GM10266 (cell line): Measurements from ENCODE around the gene ARHGEF3.
"Not testable (repeated sequence)": the region's sequence is repeated elsewhere in the genome, so short reads cannot be mapped to it uniquely, and the experiment has no call there.

Experiments
- DNase-seq: peaks from one replicate; pipeline ENCODE4 v3.0.0; 2012; ENCODE audit errors: extremely low spot score
- TF ChIP-seq, protein P1 (sequence below): IDR thresholded peaks from 2 replicates; pipeline ENCODE4 v1.5.1; 2012; ENCODE audit warnings: mild to moderate bottlenecking, low read depth; ENCODE audit not compliant: control insufficient read depth, insufficient read depth; ENCODE audit errors: missing control alignments

Gene ARHGEF3

DNA sequence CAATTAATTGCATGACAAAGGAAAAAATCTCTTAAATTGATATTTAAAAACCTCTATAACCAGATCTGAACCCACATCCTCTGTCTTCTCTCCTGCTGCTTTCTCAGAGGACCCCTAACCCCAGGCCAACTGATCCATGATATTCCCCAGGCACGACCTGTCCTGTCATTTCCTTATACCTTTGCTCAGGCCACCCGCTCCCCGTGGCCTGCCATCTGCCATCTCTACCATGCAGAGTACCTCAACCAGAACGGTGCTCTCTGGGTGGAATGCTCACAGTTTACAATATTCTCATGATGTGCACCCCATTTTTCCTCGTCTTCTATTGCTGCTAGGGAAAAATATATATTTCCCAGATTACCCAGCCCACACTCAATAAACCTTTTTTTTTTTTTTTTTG, 57.7 kb downstream of the ARHGEF3 start:
- DNase-seq: no peak
- TF ChIP-seq, protein P1, sequence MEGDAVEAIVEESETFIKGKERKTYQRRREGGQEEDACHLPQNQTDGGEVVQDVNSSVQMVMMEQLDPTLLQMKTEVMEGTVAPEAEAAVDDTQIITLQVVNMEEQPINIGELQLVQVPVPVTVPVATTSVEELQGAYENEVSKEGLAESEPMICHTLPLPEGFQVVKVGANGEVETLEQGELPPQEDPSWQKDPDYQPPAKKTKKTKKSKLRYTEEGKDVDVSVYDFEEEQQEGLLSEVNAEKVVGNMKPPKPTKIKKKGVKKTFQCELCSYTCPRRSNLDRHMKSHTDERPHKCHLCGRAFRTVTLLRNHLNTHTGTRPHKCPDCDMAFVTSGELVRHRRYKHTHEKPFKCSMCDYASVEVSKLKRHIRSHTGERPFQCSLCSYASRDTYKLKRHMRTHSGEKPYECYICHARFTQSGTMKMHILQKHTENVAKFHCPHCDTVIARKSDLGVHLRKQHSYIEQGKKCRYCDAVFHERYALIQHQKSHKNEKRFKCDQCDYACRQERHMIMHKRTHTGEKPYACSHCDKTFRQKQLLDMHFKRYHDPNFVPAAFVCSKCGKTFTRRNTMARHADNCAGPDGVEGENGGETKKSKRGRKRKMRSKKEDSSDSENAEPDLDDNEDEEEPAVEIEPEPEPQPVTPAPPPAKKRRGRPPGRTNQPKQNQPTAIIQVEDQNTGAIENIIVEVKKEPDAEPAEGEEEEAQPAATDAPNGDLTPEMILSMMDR: no peak

DNA sequence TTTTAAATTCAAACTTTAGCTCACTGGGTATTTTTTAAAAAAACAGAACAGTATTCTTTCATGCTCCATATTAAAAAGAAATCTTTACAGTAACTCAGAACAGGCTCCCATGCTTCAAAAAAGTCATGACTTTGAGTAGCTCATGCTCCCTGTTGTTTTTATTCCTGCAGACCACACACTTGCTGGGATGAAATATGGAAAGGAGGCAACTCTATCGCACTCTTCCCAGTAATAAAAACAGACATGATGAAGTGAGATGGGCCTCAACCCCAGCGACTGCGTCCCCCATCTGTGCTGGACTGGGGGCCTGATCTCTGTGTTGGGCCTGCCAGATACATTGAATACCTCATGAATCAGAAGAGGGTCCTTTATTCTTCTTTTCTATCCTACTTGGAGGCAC, 58.9 kb downstream of the ARHGEF3 start:
- no peak for DNase-seq
- TF ChIP-seq, protein P1: no peak

DNA sequence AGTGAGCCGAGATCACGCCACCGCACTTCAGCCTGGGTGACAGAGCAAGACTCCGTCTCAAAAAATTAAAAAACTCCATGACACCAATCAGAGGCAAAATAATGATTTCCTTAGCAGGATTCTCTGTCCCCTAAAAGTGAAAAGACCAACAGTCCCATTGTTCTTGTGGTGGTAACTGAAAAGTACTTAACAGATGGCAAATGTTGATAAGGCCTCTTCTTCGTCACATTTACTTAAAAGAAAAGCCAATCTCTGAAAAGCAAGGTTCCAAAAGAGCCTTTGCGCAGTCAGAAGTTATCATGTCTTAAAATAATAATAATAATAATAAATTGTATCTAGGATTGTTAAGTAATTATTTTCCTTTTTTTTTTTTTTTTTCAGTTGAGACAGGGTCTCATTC, 62.7 kb downstream of the ARHGEF3 start:
- TF ChIP-seq, protein P1: no peak
- DNase-seq: no peak

DNA sequence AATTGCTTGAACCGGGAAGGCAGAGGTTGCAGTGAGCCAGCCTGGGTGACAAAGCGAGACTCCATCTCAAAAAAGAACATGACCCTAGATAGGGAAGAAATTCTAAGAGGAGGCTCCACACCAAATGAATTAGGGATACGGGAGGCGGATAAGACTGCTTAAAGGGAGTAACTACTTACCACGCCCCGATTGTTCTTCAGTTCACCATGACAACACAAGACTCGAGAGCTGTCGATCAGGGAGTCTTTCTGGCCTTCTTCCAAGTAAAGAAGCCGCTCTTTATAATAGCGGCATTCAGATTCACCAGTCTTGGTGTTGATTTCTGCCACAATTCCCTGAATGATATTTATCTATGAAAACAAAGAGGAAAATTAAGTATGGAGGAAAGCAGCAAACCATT, 64.7 kb downstream of the ARHGEF3 start:
- TF ChIP-seq, protein P1: no peak
- no peak for DNase-seq

DNA sequence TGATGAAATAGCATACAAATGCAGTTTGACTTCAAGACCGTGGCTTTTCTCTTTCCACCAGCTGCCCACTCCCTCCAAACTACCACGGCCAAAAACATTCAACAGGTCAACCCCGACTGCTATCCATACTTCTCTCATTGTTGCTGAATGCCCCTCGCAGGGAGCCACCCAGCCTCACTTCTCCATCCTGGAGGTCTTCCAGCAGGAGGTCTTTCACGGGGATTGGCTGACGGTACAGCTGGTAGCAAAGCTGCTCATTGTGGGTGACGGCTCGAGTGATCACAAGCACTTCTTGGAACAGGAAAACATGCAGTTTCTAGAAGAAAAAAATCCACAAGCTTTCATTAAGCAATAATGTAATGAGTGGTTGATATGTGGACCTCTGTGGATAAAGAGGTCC, 69.6 kb downstream of the ARHGEF3 start:
- no peak for DNase-seq

DNA sequence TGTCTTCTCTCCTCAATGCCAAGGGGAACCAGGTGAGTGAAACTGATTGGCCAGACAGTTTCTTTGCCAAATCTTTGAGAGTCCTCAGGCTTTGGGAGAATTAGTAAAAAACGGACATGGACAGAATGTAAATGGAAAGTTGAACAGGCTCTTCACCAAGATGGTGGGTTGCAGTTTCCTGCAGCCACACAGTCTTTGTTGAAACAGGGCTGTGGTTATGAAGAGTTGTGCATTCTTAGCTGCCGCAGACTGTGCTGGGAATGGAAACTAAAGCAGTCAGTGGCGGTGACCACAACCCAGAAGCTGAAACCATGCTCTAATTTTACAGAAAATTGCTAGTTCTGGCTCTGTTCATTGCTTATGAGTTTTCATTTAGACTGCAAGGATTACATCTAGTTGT, 76.6 kb downstream of the ARHGEF3 start:
- TF ChIP-seq, protein P1: no peak
- DNase-seq: peak; percentile 79

More for the DNA sequence above, 69.6 kb downstream of the ARHGEF3 start:
- TF ChIP-seq, protein P1: no peak

DNA sequence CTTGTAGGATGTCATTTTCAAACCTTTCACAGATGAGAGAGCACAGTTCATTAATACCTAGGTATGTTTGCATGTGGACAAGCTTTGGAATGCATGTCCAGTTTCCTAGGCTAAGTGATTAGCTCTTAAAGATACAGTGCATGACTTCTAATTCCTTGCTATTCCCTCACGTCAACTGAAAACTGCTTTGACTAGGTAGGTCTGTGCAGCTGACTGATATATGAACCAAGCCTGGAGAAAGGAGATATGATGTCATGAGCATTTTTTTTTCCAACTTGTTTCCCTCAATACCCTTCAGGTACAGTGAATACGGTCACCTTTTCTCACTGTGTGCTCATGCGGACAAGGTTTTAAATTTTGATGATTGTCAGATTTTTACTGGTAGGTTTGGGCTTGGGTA, 77.1 kb downstream of the ARHGEF3 start:
- DNase-seq: no peak
- TF ChIP-seq, protein P1: no peak

DNA sequence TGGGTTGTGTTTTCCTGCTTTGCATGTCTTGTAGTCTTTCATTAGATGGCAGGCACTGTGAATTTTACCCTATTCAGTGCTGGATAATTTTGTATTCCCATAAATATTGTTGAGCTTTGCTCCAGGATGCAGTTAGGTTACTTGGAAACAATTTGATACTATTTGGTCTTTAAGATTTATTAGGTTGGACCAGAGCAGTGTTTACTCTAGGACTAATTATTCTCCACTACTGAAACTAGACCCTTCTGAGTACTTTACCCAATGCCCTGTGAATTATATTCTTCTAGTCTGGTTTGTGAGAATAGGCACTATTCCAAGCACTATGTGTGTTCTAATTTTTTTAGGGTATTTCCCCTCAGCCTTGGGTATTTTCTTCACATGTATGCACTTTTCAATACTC, 80.9 kb downstream of the ARHGEF3 start:
- TF ChIP-seq, protein P1: no peak
- peak; percentile 37 for DNase-seq

DNA sequence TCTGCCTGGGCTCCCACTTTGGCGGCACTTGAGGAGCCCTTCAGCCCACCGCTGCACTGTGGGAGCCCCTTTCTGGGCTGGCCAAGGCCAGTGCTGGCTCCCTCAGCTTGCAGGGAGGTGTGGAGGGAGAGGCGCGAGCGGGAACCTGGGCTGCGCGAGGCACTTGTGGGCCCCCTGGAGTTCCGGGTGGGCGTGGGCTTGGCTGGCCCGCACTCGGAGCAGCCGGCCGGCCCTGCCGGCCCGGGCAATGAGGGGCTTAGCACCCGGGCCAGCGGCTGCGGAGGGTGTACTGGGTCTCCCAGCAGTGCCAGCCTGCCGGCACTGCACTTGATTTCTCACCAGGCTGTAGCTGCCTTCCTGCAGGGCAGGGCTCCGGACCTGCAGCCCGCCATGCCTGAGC, 82.9 kb downstream of the ARHGEF3 start:
- DNase-seq: not testable (repeated sequence)
